Endodermal cell (in vitro differentiated cells): ENCODE results near the gene NPTX1. TPM values are rescaled to one million over a fixed set of nuclear protein-coding genes. Genes with fewer than 3 reads are reported as not detected.

Experiments used
- DNase-seq: peaks from one replicate; pipeline ENCODE4 v3.0.0-alpha.2; 2017
- H3K27ac ChIP-seq: 2 replicates; pipeline ENCODE4 v1.5.1; 2013; ENCODE audit warnings: mild to moderate bottlenecking, low read depth, low read length, moderate library complexity
- H3K27me3 ChIP-seq: 2 replicates; pipeline ENCODE4 v1.6.1; 2013; ENCODE audit warnings: mild to moderate bottlenecking, low read length, moderate library complexity; ENCODE audit not compliant: insufficient read depth, control insufficient read depth, poor library complexity, severe bottlenecking
- H3K36me3 ChIP-seq: 2 replicates; pipeline ENCODE4 v1.7.0; 2013; ENCODE audit warnings: mild to moderate bottlenecking, low read length, moderate library complexity; ENCODE audit not compliant: control insufficient read depth, insufficient read depth
- H3K4me1 ChIP-seq: one replicate; pipeline ENCODE4 v1.7.0; 2013; ENCODE audit warnings: low read length; ENCODE audit not compliant: control insufficient read depth, insufficient read depth
- H3K4me3 ChIP-seq: 2 replicates; pipeline ENCODE4 v1.5.1; 2013; ENCODE audit warnings: mild to moderate bottlenecking, low read length, moderate library complexity
- H3K9ac ChIP-seq: 2 replicates; pipeline ENCODE4 v1.6.1; 2013; ENCODE audit warnings: mild to moderate bottlenecking, low read length, moderate library complexity; ENCODE audit not compliant: poor library complexity, severe bottlenecking; ENCODE audit errors: extremely low read depth
- H3K9me3 ChIP-seq: 2 replicates; pipeline ENCODE4 v1.6.1; 2013; ENCODE audit warnings: mild to moderate bottlenecking, low read length, moderate library complexity; ENCODE audit not compliant: control insufficient read depth
- H3K27ac Mint-ChIP-seq: 2 replicates; pipeline ENCODE4 v1.8.0; 2020; ENCODE audit warnings: mixed read lengths
- H3K27me3 Mint-ChIP-seq: 2 replicates; pipeline ENCODE4 v1.8.0; 2021; ENCODE audit warnings: mild to moderate bottlenecking, mixed read lengths; ENCODE audit not compliant: insufficient read depth
- H3K36me3 Mint-ChIP-seq: 2 replicates; pipeline ENCODE4 v1.8.0; 2020; ENCODE audit warnings: low read depth, mixed read lengths
- H3K4me1 Mint-ChIP-seq: 2 replicates; pipeline ENCODE4 v1.8.0; 2020; ENCODE audit warnings: mixed read lengths
- H3K4me3 Mint-ChIP-seq: 2 replicates; pipeline ENCODE4 v1.8.0; 2020; ENCODE audit warnings: mild to moderate bottlenecking, moderate library complexity, mixed read lengths
- H3K9me3 Mint-ChIP-seq: 2 replicates; pipeline ENCODE4 v1.8.0; 2020; ENCODE audit warnings: mild to moderate bottlenecking, mixed read lengths
- WGBS, 2 experiments: methylation state at CpG; one replicate each; pipeline versions ENCODE4 v1.1.5 to v1.1.7; 2013; ENCODE audit warnings: missing lambda C conversion rate in 2 of 2, mixed read lengths in 1 of 2; ENCODE audit not compliant: insufficient coverage in 1 of 2, insufficient read length in 1 of 2; 5-methylcytosine and 5-hydroxymethylcytosine counted together
- total RNA-seq, 2 donors: library from RNA; stranded (reverse); fragmentation: NEBNext Ultra II Directional in 1 of 2; extraction: Animal tissue kit (Norgen Biotek cat#: 25700) in 1 of 2; gene quantifications; 2 replicates in 1 of 2; 3 replicates in 1 of 2; pipeline ENCODE4 v1.2.1, GENCODE V29; 2021
- TF ChIP-seq, protein P1 (sequence below): fragments of 200-600 bp; sonication (generic); conservative IDR thresholded peaks from 2 replicates; pipeline ENCODE4 v1.5.0; 2021; ENCODE audit warnings: antibody characterized with exemption, mild to moderate bottlenecking

The NPTX1 gene
- total RNA-seq, 2 donors from 2014 or later = 0.24 to 2.3 TPM

DNA sequence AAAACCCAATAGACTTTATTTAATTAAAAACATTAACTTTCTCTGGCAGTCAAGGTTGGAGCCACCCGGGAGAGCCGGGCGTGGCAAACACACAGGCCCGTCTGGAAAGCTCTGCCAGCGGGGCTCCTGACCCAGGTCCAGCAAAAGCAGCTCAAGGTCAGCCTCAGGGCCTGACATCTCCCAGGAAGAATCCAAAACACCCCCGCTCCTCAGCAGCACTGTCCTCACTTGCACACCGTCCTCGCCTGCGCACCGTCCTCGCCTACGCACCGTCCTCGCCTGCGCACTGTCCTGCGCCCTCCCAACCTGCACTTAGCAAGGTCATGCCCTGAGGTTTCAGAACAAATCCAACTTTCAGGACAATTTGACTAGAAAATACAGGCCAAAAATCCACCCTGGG, 36.8 kb upstream of the NPTX1 start:
- Histone ChIP-seq H3K4me3 (no peak overlapping the region), H3K36me3 (no peaks in the 10 kb centered on the region), H3K4me1 (no peaks in the 10 kb centered on the region), H3K9ac (no peak overlapping the region), H3K9me3 (no peaks in the 10 kb centered on the region), H3K27ac (no peak overlapping the region), H3K27me3 (peaks cover 42% of the 10 kb centered on the region)
- Mint-ChIP-seq H3K4me3 (no peak overlapping the region), H3K27ac (no peak overlapping the region), H3K36me3 (no peaks in the 10 kb centered on the region), H3K27me3 (peaks cover 15% of the 10 kb centered on the region), H3K9me3 (no peaks in the 10 kb centered on the region), H3K4me1 (no peaks in the 10 kb centered on the region)
- 97% methylated on average over 16 of the region's 16 CpGs; no CpG with 5 or more reads in 1 of the 2 experiments for WGBS, 2 experiments
- TF ChIP-seq, protein P1, sequence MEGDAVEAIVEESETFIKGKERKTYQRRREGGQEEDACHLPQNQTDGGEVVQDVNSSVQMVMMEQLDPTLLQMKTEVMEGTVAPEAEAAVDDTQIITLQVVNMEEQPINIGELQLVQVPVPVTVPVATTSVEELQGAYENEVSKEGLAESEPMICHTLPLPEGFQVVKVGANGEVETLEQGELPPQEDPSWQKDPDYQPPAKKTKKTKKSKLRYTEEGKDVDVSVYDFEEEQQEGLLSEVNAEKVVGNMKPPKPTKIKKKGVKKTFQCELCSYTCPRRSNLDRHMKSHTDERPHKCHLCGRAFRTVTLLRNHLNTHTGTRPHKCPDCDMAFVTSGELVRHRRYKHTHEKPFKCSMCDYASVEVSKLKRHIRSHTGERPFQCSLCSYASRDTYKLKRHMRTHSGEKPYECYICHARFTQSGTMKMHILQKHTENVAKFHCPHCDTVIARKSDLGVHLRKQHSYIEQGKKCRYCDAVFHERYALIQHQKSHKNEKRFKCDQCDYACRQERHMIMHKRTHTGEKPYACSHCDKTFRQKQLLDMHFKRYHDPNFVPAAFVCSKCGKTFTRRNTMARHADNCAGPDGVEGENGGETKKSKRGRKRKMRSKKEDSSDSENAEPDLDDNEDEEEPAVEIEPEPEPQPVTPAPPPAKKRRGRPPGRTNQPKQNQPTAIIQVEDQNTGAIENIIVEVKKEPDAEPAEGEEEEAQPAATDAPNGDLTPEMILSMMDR = no peak
- no peak for DNase-seq

DNA sequence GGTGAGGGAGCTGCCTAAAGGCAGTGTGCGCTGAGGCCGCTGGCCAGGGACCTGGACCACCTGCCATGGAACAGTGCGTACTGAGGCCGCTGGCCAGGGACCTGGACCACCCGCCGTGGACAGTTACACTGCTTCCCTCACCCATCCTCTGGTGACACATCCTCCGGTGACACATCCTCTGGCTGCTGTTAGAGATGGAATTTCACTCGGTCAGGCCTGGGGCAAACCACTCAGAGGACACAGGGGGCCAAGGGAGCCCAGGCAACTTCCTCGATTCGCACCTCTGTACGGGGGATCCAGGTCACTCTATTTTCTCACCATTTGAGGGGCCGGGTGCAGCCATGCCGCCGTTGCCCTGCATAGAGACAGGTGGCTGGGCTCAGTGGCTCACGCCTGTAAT, 35.8 kb upstream of the NPTX1 start:
- WGBS, 2 experiments = 86 to 89% methylated on average over 9 to 15 of the region's 15 CpGs
- no peak overlapping the region for H3K4me3 Mint-ChIP-seq

GRCh38 chr17:80511222-80512180, 35.1 kb upstream of the NPTX1 start:
- peak; percentile 92 for DNase-seq
- Histone ChIP-seq H3K4me1 (no peaks in the 10 kb centered on the region), H3K4me3 (no peak overlapping the region), H3K9ac (no peak overlapping the region), H3K9me3 (no peaks in the 10 kb centered on the region), H3K36me3 (no peaks in the 10 kb centered on the region), H3K27ac (no peak overlapping the region), H3K27me3 (peaks cover 38% of the 10 kb centered on the region)
- TF ChIP-seq, protein P1 = peak; percentile 76
- no peaks in the 10 kb centered on the region for H3K4me1 Mint-ChIP-seq
- WGBS, 2 experiments = 61 to 67% methylated on average over 13 to 18 of the region's 18 CpGs
- H3K27ac Mint-ChIP-seq = no peak overlapping the region
- peaks cover 23% of the 10 kb centered on the region for H3K27me3 Mint-ChIP-seq
- no peaks in the 10 kb centered on the region for H3K36me3 Mint-ChIP-seq
- H3K4me3 Mint-ChIP-seq = no peak overlapping the region
- no peaks in the 10 kb centered on the region for H3K9me3 Mint-ChIP-seq

More for the DNA sequence above, 35.8 kb upstream of the NPTX1 start:
- Histone ChIP-seq H3K27me3 (peaks cover 39% of the 10 kb centered on the region), H3K27ac (no peak overlapping the region), H3K4me3 (no peak overlapping the region), H3K36me3 (no peaks in the 10 kb centered on the region), H3K4me1 (no peaks in the 10 kb centered on the region), H3K9ac (no peak overlapping the region), H3K9me3 (no peaks in the 10 kb centered on the region)
- Mint-ChIP-seq H3K27me3 (peaks cover 19% of the 10 kb centered on the region), H3K36me3 (no peaks in the 10 kb centered on the region), H3K9me3 (no peaks in the 10 kb centered on the region), H3K4me1 (no peaks in the 10 kb centered on the region), H3K27ac (no peak overlapping the region)
- no peak for DNase-seq
- TF ChIP-seq, protein P1 = no peak
